EL (cell line): Measurements from ENCODE around the gene SUGCT.
"Not testable (repeated sequence)": the region's sequence is repeated elsewhere in the genome, so short reads cannot be mapped to it uniquely, and the experiment has no call there.

ENCODE experiments used
- DNase-seq: peaks from one replicate; pipeline ENCODE4 v3.0.0-alpha.2; 2016

The SUGCT gene

DNA sequence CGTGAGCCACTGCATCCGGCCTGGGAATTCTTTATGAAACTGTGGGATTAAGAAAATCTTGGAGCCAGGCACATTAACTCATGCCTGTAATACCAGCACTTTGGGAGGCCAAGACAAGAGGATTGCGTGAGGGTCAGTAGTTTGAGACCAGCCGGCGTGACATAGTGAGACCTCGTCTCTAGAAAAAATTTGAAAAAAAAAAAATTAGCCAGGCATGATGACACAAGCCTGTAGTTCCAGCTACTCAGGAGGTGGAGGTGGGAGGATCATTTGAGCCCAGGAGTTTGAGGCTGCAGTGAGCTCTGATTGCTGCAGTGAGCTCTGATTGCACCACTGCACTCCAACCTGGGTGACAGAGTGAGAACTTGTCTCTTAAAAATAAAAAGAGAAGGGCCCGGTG lies 69.8 kb downstream of the SUGCT start:
- DNase-seq, result no peak

DNA sequence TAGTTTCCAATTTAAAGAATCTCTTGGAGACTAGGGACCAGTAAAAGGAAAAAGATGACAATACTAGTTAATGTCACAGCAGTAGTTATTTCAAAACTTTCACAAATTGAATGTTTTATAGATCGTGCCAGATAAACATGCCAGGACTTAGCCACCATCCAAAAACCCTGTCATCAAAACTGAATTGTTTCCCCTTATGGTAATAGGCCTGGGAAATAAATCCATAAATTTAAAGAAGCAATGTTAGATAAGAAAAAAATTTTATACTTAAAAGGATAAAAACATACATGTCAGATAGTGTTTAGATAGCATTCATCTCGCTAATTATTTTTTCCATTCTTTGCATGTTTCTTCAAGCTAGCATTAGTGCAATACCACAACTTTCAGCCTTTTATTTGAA lies 71.2 kb downstream of the SUGCT start:
- DNase-seq, result no peak

DNA sequence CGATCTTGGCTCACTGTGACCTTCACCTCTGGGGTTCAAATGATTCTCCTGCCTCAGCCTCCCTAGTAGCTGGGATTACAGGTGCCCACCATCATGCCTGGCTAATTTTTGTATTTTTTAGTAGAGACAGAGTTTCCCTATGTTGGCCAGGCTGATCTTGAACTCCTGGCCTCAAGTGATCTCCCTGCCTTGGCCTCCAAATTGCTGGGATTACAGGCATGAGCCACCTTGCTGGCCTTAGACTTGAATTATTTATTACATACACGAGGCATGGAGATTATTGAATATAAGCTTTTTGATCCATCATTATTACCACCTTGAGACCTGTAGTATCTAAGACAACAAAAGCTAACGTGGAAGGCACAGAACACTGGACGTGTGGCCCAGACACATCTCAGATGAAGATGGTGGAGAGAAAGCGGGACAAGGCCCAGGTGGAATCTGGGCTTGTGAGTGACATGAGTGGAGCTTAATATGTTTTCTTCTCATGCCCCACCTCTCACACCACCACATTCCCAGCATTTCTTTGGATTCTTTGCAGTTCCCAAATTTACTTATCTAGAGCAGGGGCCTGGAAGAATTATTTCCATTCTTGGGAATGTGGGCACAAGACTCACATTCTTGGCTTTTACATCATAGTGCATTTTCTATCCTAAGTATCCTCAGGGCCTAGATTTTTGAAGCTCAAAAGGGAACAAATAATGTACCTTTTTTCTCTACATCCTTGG lies 76.6 kb downstream of the SUGCT start:
- peak; percentile 50 for DNase-seq

DNA sequence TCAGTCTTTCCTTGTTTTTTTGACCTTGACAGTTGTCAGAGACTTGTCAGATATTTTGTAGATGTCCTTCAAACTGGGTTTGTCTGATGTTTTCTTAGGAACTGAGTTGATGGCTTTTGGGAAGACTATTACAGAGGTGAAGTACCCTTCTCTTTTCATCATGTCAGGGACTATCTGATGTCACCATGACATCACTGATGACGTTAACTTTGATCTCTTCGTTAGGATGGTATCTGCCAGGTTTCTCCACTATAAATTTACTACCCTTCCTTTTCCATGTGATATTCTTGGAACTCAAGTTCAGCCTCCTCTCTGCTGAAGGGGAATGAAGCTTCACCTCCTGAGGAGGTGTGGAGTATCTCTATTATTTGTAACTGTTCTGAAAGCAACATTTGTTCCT lies 78.5 kb downstream of the SUGCT start:
- no peak for DNase-seq

DNA sequence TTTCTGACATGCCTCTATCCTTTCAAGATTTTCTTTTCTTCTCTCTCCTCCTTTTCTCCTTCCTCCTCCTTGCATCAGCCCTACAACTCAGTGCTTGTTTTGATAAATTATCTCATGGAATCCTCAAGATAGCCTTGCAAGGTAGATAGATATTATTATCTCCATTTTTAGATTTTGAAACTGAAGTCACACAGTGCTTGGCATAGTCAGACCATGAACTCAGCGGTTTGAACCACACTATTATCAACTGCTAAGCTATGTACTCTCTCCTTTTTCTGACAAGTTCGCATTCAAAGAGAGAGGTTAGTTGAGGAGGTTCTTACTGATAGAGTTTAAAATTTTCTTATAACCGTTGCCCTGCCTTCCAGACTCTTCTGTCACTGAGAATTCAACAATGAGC lies 79.1 kb downstream of the SUGCT start:
- no peak for DNase-seq

DNA sequence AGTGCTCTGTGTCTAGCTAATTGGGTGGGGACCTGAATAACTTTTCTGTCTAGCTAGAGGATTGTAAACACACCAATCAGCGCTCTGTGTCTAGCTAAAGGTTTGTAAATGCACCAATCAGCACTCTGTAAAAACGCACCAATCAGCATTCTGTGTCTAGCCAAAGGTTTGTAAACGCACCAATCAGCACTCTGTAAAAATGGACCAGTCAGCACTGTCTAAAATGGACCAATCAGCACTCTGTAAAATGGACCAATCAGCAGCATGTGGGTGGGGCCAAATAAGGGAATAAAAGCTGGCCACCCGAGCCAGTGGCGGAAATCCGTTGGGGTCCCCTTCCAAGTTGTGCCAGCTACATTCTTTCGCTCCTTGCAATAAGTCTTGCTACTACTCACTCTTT lies 83.8 kb downstream of the SUGCT start:
- not testable (repeated sequence) for DNase-seq

DNA sequence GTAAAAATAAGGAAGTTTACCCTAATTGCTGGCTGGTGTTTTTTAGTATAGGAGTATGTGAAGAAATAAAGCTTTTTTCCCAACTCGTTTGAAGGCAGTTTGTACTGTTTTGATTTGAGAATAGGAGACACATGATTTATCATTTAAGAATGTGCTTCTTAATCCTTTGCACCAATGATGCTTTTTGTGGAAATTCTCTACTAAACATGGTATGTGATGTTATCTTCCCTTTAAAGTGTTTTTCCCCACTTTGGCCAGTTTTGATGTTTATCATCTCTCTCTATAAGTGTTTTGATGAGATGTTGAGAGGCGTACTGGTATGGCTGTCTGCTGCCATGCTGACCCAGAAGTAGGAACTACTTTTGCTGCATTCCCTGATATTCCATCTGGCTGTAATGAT lies 85.1 kb downstream of the SUGCT start:
- DNase-seq, result peak; percentile 89

DNA sequence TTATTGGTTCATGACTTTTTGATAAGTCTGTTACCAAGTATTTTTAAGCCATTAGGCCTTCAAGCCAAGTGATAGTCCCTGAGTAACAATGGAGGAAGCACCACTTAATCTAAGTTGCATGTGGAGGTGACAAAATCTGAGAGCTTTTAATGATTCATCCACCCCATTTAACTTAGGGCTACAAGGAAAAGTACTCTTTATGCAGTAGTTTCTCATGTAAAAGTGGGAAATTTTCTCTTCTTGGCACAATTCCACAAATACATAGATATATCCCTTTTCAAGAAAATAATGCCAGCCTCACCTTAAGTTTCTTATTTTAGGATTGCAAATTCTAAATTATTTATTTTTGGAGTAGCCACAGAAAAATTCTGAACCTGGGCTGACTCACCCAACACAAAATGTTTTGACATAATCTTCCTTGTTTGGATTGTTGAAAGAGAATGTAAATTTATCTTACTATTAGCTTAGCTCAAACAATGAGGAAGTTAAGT lies 85.7 kb downstream of the SUGCT start:
- DNase-seq, result peak; percentile 50

DNA sequence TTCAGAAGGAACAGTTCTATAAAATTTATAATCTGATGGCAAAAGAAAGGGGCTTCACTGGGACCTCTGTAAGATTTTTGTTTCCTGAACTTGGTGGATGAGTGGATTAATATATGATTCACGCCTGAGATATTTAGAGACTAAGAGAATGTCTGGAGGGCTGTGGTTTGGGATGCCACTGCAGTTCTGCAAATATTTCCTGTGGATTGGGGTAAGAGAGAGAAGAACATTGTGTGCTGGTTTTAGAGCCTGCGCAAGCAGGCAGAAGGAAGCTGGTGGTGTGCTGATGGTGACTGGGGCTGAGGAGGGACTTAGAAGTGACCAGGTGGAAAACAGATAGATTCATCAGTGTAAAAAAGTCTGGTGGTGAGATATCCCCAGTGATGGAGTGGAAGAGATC lies 87.0 kb downstream of the SUGCT start:
- DNase-seq, result peak; percentile 94

DNA sequence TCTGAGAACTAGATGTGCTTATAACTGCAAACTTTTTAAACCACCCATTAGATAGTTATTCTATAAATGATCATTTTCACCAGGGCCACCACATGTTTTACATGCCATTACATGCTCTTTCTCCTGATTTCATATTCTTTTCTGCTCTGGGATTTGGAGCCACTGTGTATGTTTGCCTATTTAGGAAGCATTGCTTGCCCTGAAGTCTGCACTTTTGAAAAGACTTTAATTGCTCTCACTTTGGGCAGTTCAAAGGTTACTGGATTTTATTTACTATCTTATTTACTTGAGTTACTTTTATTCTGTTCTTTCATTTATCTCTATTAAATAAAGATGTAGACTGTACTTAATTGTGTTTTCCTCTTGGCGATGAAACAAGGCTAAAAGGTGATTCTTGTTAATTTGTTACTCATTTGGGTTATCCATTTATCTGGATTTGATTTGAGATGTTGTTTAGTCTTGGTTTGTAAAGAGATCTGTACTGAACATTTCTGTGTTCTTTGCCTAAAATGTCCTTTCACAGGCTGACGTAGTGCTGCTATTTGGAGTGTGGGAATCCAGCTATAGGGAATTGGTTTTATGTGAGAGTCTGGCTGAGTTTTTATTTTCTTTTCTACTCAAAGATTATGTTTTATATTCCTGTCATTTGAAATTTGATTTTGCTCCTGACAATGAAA lies 88.8 kb downstream of the SUGCT start:
- DNase-seq, result no peak

DNA sequence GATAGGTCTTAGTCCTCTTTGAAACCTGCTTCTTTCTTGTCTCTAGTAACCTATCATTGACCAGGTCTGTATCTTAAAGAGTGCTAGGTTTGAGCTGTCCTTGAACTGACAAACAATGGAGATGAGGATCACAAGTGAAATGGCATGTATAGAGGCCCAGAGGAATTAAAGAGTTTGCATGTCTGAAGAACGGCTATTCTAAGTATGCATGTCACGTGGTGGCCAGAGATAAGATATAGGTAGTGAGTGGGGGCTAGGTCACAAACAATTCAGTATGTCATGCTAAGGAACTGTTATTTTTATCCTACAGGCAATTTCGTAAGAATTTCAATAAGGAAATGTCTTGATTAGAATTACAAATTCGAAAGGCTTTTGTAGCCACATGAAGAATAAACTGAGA lies 95.3 kb downstream of the SUGCT start:
- DNase-seq, result no peak

DNA sequence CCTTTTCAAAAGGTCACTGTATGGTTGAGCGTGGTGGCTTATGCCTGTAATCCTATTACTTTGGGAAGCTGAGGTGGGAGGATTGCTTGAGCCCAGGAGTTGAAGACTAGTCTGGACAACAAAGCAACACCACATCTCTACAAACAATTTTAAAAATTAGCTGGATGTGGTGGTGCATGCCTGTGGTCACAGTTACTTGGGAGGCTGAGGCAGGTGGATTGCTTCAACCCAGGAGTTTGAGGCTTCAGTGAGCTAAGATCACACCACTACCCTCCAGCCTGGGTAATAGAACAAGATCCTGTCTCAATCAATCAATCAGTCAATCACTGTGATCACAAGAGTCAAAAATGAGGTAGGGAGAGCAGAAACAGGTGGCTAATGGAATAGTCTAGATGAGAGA lies 97.0 kb downstream of the SUGCT start:
- no peak for DNase-seq

DNA sequence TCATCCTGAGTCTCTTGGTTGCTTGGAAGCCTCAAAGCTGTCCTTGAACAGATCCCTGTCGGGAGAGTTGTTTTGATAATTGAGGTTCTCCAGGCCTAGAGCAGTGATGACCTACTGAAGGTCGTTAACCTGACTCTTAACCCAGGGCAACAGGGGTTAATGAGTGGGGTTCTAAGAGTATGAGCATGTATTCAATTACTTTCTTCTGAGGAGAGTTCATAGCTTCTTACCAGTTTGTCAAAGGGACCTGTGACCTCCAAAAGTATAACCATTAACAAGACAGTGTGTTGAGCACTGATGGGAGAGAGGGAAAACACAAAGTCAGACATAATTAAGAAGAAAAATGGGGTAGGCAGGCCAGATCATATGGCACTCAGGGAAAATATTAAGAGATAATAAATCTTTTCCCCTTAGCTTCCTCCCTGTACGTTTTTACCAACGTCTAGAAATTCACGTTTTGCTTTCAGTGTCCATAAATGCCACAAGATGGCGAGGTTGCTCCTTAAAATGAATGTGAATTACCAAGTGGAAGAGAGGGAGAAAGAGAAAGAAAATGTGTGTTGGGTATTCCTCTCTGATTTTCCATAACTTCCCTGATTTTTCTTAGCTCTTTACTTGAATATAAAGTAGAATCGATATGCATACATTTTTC lies 97.6 kb downstream of the SUGCT start:
- DNase-seq, result peak; percentile 71

DNA sequence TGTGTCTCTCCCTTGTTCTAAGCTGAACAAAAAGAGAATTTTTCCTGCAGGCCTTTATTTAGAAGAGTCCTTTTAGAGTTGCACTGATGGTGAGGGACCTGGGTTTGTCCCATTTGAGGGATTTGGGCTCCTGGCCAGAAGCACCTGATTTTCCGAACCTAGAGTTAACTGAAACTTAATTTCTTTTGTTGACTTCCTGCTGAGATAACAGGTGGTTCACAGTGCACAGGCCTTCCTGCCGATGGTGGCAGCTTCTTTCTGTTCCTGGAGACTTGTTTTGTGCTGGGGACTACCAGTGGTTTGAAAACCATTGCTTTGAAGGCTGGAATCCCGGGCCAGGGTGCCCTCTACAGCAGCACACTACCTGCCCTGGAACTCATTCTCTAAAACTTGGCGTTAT lies 99.2 kb downstream of the SUGCT start:
- DNase-seq, result no peak

DNA sequence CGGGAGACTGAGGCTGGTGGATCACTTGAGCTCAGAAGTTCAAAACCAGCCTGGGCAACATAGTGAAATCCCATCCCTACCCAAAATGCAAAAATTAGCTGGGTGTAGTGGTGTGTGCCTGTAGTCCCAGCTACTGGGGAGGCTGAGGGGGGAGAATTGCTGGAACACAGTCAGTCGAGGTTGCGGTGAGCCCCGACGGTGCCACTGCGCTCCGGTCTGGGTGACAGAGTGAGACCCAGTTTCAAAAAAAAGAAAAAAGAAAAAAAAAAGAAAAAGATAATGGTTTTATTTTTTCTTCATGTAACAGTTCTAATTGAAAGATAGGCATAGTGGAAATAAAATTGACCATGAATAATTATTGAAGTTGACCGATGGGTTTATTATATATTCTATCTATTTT lies 99.9 kb downstream of the SUGCT start:
- DNase-seq, result no peak

DNA sequence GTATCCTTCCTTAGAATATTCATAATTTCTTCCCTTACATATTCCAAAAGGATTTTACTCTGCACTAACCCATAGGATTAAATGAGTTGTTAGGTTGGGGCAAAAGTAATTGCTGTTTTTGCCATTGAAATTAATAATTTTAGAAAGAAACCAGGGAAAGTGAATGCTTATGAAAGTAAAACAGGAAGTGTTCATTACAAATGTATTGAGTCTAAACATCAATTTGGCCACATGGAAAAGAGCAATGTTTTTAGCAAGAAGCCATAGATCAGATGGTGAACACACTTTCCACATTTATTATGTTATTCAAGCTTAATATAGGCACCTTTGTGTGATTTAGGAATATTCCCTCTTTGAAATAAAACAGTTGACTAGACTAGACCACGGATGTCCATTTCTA lies 102.9 kb downstream of the SUGCT start:
- no peak for DNase-seq

DNA sequence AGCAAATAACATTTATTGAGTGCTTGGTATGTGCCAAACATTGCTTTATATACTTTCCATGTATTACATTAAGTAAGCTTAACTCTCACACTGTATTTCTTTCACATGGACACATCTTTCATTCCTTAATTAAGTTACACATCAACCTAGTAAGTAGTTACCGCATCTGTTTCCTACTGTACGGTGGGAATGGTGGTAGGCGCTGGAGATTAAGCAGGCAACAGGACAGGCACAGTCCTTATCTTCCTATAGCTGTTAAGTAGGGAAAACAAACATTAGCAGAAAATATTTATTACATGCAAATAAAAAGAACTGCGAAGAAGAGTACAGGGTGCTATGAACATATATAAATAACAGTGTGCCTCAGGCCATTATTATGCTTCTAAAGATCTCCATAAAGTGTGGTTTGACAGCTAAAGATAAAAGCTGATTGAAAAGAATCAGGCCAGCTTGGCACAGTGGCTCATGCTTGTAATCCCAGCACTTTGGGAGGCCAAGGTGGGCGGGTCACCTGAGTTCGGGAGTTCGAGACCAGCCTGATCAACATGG lies 105.0 kb downstream of the SUGCT start:
- DNase-seq, result no peak

DNA sequence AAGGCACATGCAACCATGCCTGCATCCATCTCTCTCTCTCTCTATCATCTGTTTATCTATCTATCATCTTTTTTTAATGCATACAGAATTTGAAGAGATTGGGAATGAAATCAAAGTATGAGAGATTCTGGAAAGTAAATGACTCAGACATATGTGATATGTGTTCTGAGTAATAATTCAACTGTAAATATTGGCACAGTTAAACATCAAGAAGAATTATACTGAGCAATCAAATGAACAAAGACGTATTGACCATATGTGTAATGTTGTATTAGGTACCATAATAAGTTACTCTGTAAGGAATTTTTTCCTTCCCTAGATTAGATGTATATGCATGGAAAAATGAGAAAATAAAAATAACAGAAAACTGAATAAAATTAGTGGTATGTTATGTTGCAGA lies 108.3 kb downstream of the SUGCT start:
- DNase-seq, result no peak

DNA sequence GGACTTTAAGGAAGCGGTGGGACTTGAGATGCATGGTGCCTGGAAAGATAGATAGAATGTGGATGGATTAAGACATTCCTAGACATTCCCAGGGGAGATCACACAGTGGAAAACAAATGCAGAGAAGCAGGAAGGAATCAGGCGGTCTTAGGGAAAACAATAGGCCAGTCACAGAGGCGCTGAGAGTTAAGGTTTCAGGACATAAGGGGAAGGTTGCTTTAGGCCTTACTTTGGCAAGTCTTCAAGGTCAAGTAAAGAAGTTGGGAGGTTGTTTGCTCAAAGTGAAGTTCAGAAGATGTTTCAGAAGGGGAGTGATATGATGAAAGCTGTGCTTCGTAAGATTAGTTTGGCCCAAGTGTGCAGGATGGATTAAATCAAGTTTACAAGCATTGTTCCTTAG lies 109.4 kb downstream of the SUGCT start:
- DNase-seq, result no peak

DNA sequence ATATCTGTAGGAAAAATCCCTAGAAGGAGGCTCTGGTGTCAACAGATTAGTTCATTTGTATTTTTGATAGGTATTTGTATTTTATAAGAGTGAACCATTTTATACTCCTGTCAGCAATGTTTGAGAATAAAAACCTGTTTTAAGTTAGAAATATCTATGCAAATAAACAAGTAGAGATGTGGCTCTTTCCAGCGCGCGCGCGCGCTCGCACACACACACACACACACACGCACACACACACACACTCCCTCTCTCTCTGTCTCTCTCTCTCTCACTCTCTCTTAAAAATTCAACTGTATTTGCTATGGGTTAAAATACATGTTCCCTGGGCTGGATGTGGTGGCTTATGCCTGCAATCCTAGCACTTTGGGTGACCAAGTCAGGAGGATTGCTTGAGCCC lies 113.9 kb downstream of the SUGCT start:
- DNase-seq, result no peak

DNA sequence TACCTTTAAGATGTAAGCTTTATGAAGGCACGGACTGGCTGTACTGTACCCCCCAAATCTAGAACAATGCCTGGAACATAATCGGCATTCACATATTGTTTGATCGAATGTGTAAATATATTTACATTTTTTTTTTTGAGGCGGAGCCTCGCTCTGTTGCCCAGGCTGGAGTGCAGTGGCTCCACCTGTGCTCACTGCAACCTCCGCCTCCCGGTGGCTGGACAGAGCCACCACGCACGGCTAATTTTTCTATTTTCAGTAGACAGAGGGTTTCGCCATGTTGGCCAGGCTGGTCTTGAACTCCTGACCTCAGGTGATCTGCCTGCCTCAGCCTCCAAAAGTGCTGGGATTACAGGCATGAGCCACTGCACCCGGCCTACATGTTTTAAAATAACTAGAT lies 118.6 kb downstream of the SUGCT start:
- not testable (repeated sequence) for DNase-seq

DNA sequence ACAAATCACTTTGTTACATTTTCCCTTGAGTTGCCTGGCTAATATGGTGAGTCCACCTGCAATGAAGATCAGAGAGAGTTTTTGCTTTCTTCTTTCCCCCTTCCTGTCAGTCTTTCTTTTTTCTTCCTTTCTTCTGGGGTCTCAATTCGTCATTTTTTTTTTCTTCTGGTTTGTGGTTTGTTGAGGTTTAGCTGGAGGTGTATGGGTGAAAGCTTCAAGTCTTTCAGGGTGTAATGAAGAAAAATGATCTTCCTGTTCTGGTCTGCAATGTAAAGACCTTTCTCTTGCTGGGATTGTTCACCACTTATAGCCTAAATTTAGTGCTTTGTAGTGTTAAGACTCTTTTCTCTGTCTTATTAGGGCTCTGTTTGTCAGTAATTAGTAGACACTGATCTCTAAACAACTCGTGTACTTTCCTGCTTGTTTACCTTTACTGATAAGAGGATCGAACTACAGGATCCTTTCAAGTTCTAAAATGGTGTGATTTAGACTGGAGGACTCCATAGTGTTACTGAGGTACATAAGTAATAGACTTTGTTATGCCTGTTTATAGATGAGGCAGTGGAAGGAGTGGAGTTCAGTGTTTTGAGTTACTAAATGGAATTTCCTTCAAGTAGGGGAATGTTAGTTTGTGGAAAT lies 129.1 kb downstream of the SUGCT start:
- DNase-seq, result no peak

DNA sequence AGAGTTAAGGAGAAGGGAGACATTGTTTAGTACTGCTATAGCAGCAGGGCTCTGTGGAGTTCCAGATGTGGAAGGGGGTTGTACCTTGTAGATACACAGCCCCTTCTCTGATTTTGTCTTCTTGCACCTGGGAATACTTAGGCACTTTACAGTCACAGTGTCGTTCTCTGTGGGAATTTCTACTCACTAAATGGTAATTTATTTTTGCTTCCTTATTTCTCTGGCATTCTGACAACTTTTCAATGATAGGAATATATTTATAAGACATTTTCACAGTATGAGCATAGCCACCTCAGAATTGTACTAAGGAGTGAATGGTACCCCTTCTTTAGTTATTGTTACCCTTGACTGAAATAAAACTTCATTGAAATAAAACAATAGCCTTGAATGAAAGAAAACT lies 132.8 kb downstream of the SUGCT start:
- DNase-seq, result no peak
